Measurements from ENCODE around the gene FUT2.
"Not testable (repeated sequence)": the region's sequence is repeated elsewhere in the genome, so short reads cannot be mapped to it uniquely, and the experiment has no call there.

Gene FUT2

DNA sequence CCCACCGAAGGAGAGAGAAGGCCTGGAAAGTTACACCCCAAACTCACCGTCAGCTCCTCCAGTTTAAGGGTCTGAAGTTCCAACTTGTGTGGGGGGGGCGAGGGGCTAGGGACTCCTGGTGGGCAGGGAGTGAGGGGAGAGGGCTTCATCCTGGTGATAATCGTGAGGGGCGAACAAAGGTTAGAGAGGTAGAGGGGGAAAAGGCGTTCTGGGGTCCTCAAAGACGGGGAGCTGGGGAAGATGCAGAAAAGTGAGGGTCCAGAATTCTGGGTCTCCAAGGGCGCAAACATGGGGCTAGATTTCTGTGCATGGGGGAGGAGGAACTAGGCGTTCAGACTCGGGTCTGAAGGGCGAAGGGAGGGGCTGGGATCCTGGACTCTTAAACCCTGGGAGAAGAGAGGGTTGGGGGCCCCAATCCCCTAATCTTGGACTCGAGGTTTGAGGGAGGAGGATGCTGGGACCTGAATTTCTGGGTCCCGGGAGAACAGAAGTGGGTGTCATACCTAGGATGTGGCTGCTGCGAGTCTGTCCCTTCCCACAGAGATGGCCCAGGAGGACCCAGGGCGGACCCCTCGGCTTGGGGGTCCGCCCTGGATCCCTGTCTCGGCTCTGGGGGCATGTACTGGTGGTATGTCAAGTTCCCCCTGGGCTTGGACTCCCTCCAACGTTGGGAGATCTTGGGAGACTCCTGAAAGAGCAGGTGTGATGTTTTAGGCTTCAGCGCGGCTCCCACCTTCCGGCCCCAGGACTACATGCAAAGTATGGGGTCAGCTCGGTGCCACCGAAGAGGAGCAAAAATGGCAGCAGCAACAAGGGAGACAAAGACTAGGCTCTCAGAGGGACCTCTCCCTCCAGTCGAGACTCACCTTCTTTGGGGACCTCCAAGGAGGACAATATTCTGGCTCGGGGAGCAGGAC lies 19.2 kb downstream of the FUT2 start:
- peak overlapping the region; percentile 76 for H3K4me3 ChIP-seq
- no peak for DNase-seq (ENCODE audit: low read depth, low spot score)
- TF ChIP-seq POLR2AphosphoS5 (IDR thresholded peaks at IDR 0.05; ENCODE audit: borderline replicate concordance, low read depth, low read length) (no peak), FOXP2 (optimal IDR thresholded peaks at IDR 0.05; ENCODE audit: control extremely low read depth, extremely low read length, insufficient read depth) (no peak), EZH2 (IDR thresholded peaks at IDR 0.05) (no peak)
- H3K27ac ChIP-seq, result peak overlapping the region; percentile 81
- H3K9ac ChIP-seq (ENCODE audit: insufficient read length), result peak overlapping the region; percentile 68
- H3K36me3 ChIP-seq (ENCODE audit: insufficient read depth, low read length), result peaks cover 5% of the 10 kb centered on the region; the same call in 1 of the 2 replicates
- H3K9me3 ChIP-seq (ENCODE audit: low read depth, low read length), result no peaks in the 10 kb centered on the region

DNA sequence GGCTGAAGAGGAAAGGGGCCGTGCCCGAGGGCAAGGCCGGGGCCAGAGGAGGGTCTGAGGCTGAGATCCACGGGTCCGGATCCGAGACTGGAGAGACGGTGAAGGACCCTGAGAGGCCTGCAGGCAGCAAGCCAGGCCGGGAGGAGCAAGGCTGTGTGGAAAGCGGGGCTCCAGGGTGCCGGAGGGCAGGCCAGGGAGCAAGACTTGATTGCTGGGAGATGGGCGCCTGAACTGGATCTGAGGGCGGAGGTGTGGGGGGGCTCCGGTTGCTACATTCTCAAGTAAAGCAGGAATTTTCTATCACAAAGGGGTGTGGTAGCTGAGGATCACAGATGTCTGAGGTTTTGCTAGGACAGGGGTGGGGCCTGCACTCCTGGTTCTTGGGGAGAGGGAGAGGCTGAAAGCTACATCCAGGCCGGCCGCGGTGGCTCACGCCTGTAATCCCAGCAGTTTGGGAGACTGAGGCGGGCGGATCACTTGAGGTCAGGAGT lies 20.0 kb downstream of the FUT2 start:
- Histone ChIP-seq H3K4me3 (peak overlapping the region; percentile 76), H3K36me3 (ENCODE audit: insufficient read depth, low read length) (peaks cover 5% of the 10 kb centered on the region; the same call in 1 of the 2 replicates), H3K27ac (peak overlapping the region; percentile 81), H3K9ac (ENCODE audit: insufficient read length) (peak overlapping the region; percentile 60), H3K9me3 (ENCODE audit: low read depth, low read length) (no peaks in the 10 kb centered on the region)
- no peak for DNase-seq (ENCODE audit: low read depth, low spot score)
- TF ChIP-seq EZH2 (IDR thresholded peaks at IDR 0.05) (no peak), POLR2AphosphoS5 (IDR thresholded peaks at IDR 0.05; ENCODE audit: borderline replicate concordance, low read depth, low read length) (peak; percentile 17; the same call in 1 of the 2 replicates), FOXP2 (optimal IDR thresholded peaks at IDR 0.05; ENCODE audit: control extremely low read depth, extremely low read length, insufficient read depth) (no peak)

- Histone ChIP-seq H3K9me3 (ENCODE audit: low read depth, low read length) (no peaks in the 10 kb centered on the region), H3K9ac (ENCODE audit: insufficient read length) (peak overlapping the region; percentile 52), H3K36me3 (ENCODE audit: insufficient read depth, low read length) (peaks cover 5% of the 10 kb centered on the region; the same call in 1 of the 2 replicates), H3K4me3 (peak overlapping the region; percentile 76), H3K27ac (peak overlapping the region; percentile 81)
- TF ChIP-seq POLR2AphosphoS5 (IDR thresholded peaks at IDR 0.05; ENCODE audit: borderline replicate concordance, low read depth, low read length) (peak; percentile 57; the same call in 1 of the 2 replicates), EZH2 (IDR thresholded peaks at IDR 0.05) (no peak), FOXP2 (optimal IDR thresholded peaks at IDR 0.05; ENCODE audit: control extremely low read depth, extremely low read length, insufficient read depth) (peak; percentile 71)
- DNase-seq (ENCODE audit: low read depth, low spot score), result peak; percentile 24
Observed at GRCh38 chr19:48716562-48717291, 21.0 kb downstream of the FUT2 start.

DNA sequence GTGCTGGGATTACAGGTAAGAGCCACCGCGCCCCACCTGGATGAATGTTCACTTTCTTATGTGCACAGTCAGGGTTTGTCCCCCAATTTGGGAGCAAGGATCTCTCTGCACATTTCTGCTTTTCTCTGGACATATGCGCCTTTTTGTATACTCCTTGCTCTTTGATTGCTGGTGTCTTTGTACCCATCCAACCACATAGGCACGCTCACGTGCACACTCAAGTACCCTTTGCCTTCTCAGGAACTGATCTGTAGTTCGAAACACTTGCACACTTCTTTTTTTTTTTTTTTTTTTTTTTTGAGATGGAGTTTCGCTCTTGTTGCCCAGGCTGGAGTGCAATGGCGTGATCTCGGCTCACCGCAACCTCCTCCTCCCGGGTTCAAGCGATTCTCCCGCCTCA lies 22.3 kb downstream of the FUT2 start:
- H3K9me3 ChIP-seq (ENCODE audit: low read depth, low read length); H3K27ac ChIP-seq; DNase-seq (ENCODE audit: low read depth, low spot score); H3K36me3 ChIP-seq (ENCODE audit: insufficient read depth, low read length); H3K9ac ChIP-seq (ENCODE audit: insufficient read length); H3K4me3 ChIP-seq: not testable (repeated sequence)

- Histone ChIP-seq H3K27ac (0 out of 2 replicates have a peak overlapping the region, but pooled peaks have one; percentile 53), H3K36me3 (ENCODE audit: insufficient read depth, low read length) (no peaks in the 10 kb centered on the region), H3K9me3 (ENCODE audit: low read depth, low read length) (no peaks in the 10 kb centered on the region), H3K4me3 (no peak overlapping the region), H3K9ac (ENCODE audit: insufficient read length) (no peak overlapping the region)
- no peak for TF ChIP-seq FOXP2 (optimal IDR thresholded peaks at IDR 0.05; ENCODE audit: control extremely low read depth, extremely low read length, insufficient read depth)
- TF ChIP-seq EZH2 (IDR thresholded peaks at IDR 0.05), result no peak
- TF ChIP-seq POLR2AphosphoS5 (IDR thresholded peaks at IDR 0.05; ENCODE audit: borderline replicate concordance, low read depth, low read length), result no peak
- DNase-seq (ENCODE audit: low read depth, low spot score), result no peak
Observed at GRCh38 chr19:48718711-48719231, 23.0 kb downstream of the FUT2 start.

- H3K9ac ChIP-seq (ENCODE audit: insufficient read length), result peak within 1 kb of the TSS; percentile 12
- no peaks in the 10 kb centered on the region for H3K9me3 ChIP-seq (ENCODE audit: low read depth, low read length)
- DNase-seq (ENCODE audit: low read depth, low spot score), result no peak
- H3K36me3 ChIP-seq (ENCODE audit: insufficient read depth, low read length), result no peaks in the 10 kb centered on the region
- H3K4me3 ChIP-seq, result peak within 1 kb of the TSS; percentile 93
- TF ChIP-seq POLR2AphosphoS5 (IDR thresholded peaks at IDR 0.05; ENCODE audit: borderline replicate concordance, low read depth, low read length) (no peak), FOXP2 (optimal IDR thresholded peaks at IDR 0.05; ENCODE audit: control extremely low read depth, extremely low read length, insufficient read depth) (no peak), EZH2 (IDR thresholded peaks at IDR 0.05) (no peak)
- H3K27ac ChIP-seq, result peak within 1 kb of the TSS; percentile 76
Observed at GRCh38 chr19:48719263-48720171, 23.7 kb downstream of the FUT2 start, which contains the start of gene MAMSTR. TSS of gene MAMSTR (minus strand) at chr19:48719725. CDS start at chr19:48719031, 694 bp downstream.

- no peak overlapping the region for H3K9ac ChIP-seq (ENCODE audit: insufficient read length)
- peak overlapping the region; percentile 93 for H3K4me3 ChIP-seq
- no peaks in the 10 kb centered on the region for H3K9me3 ChIP-seq (ENCODE audit: low read depth, low read length)
- no peak for TF ChIP-seq POLR2AphosphoS5 (IDR thresholded peaks at IDR 0.05; ENCODE audit: borderline replicate concordance, low read depth, low read length)
- no peak for TF ChIP-seq FOXP2 (optimal IDR thresholded peaks at IDR 0.05; ENCODE audit: control extremely low read depth, extremely low read length, insufficient read depth)
- no peak for TF ChIP-seq EZH2 (IDR thresholded peaks at IDR 0.05)
- peak overlapping the region; percentile 76 for H3K27ac ChIP-seq
- no peak for DNase-seq (ENCODE audit: low read depth, low spot score)
- no peaks in the 10 kb centered on the region for H3K36me3 ChIP-seq (ENCODE audit: insufficient read depth, low read length)
Observed at GRCh38 chr19:48720251-48720612, 24.5 kb downstream of the FUT2 start.

Data from SK-N-MC (cell line).